A204.1 (cell line): ENCODE measurements around the gene HECW1.

Experiments
- FAIRE-seq: peaks from 2 replicates; lab custom pipeline; 2012; peaks lifted over from hg19 to GRCh38; lab: Jason Lieb, UNC

Gene HECW1

GRCh38 chr7:43509906-43510305 lies 397.5 kb downstream of the HECW1 start:
- no peak for FAIRE-seq

GRCh38 chr7:43511029-43511428 lies 398.6 kb downstream of the HECW1 start:
- FAIRE-seq, result no peak

- FAIRE-seq, result no peak
Observed at GRCh38 chr7:43511769-43512515, 399.5 kb downstream of the HECW1 start.

- FAIRE-seq, result no peak
Observed at GRCh38 chr7:43513251-43513650, 400.8 kb downstream of the HECW1 start.

- FAIRE-seq, result no peak
Observed at GRCh38 chr7:43516581-43517342, 404.3 kb downstream of the HECW1 start.

GRCh38 chr7:43517464-43517863 lies 405.0 kb downstream of the HECW1 start:
- FAIRE-seq, result no peak

GRCh38 chr7:43520201-43520600 lies 407.8 kb downstream of the HECW1 start:
- FAIRE-seq, result no peak

GRCh38 chr7:43522406-43523156 lies 410.1 kb downstream of the HECW1 start:
- FAIRE-seq, result no peak

GRCh38 chr7:43528576-43529354 lies 416.3 kb downstream of the HECW1 start:
- FAIRE-seq, result no peak

GRCh38 chr7:43530553-43531410 lies 418.3 kb downstream of the HECW1 start:
- no peak for FAIRE-seq

- no peak for FAIRE-seq
Observed at GRCh38 chr7:43531700-43532099, 419.3 kb downstream of the HECW1 start.

GRCh38 chr7:43533801-43534479 lies 421.5 kb downstream of the HECW1 start:
- FAIRE-seq, result no peak

- FAIRE-seq, result no peak
Observed at GRCh38 chr7:43535031-43535451, 422.6 kb downstream of the HECW1 start.

- no peak for FAIRE-seq
Observed at GRCh38 chr7:43535810-43536585, 423.6 kb downstream of the HECW1 start.

GRCh38 chr7:43536773-43537172 lies 424.3 kb downstream of the HECW1 start:
- FAIRE-seq, result no peak

- FAIRE-seq, result no peak
Observed at GRCh38 chr7:43537765-43538403, 425.4 kb downstream of the HECW1 start.

GRCh38 chr7:43538404-43538771 lies 425.9 kb downstream of the HECW1 start:
- FAIRE-seq, result no peak

- no peak for FAIRE-seq
Observed at GRCh38 chr7:43540471-43540870, 428.0 kb downstream of the HECW1 start.

- no peak for FAIRE-seq
Observed at GRCh38 chr7:43542716-43543115, 430.3 kb downstream of the HECW1 start.
